Measurements from ENCODE around the gene COA3.

- TF ChIP-seq CTCF (IDR thresholded peaks at IDR 0.05): no peak
- no peak for TF ChIP-seq POLR2A (IDR thresholded peaks at IDR 0.05)
- TF ChIP-seq POLR2AphosphoS5 (IDR thresholded peaks at IDR 0.05; ENCODE audit: insufficient read depth in 1 of 2, low read depth in 1 of 2): no peak
Observed at GRCh38 chr17:42784811-42785592, 13.5 kb downstream of the COA3 start.

All from vagina (tissue), 2 donors.